T47D (cell line): ENCODE data around the gene OXT.
"Not testable (repeated sequence)": the region's sequence is repeated elsewhere in the genome, so short reads cannot be mapped to it uniquely, and the experiment has no call there.

Experiments used
- DNase-seq, 2 experiments: peaks; one replicate each; pipeline versions ENCODE4 v3.0.0 to v3.0.0-alpha.2; 2011 to 2012; ENCODE audit warnings: low read depth in 1 of 2, low spot score in 1 of 2
- JUND ChIP-seq: IDR thresholded peaks from 2 replicates; pipeline ENCODE4 v1.6.1; 2012; ENCODE audit warnings: low read depth
- in situ Hi-C: cut with HindIII; loops from 2 replicates; pipeline ENCODE4 v1.10.0; 2016; ENCODE audit warnings: low sequenced_read_pairs, low pct_unique_long_range_greater_than_20kb

The OXT gene

DNA sequence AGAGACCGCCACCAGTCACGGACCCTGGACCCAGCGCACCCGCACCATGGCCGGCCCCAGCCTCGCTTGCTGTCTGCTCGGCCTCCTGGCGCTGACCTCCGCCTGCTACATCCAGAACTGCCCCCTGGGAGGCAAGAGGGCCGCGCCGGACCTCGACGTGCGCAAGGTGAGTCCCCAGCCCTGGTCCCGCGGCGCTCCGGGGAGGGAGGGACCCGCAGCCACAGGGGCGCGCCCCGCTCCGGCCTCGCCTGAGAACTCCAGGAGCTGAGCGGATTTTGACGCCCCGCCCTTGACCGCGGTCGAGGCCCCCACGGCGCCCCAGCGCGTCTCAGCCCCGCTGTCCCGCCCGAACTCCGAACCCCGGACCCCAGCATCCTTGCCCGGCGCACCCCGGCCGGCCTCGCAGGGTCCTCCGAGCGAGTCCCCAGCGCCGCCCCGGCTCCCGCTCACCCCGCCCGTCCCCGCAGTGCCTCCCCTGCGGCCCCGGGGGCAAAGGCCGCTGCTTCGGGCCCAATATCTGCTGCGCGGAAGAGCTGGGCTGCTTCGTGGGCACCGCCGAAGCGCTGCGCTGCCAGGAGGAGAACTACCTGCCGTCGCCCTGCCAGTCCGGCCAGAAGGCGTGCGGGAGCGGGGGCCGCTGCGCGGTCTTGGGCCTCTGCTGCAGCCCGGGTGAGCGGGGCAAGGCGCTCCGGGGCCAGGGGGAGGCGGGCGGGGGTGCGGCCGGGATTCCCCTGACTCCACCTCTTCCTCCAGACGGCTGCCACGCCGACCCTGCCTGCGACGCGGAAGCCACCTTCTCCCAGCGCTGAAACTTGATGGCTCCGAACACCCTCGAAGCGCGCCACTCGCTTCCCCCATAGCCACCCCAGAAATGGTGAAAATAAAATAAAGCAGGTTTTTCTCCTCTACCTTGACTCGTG lies at the start of gene OXT:
OXT (plus strand) TSS at position 11 of the 920 bp plus-strand sequence; CDS start at position 47, 36 bp downstream.
- DNase-seq: no peak
- TF ChIP-seq JUND: no peak
- in situ Hi-C loops: no loop called here

- DNase-seq: no peak
- TF ChIP-seq JUND: no peak
- in situ Hi-C loops: no loop called here
These were observed 49.6 kb upstream of the OXT start for GRCh38 chr20:3021777-3022176.

GRCh38 chr20:3022559-3023490 lies 48.6 kb upstream of the OXT start:
- DNase-seq, in situ Hi-C loops: not testable (repeated sequence)

DNA sequence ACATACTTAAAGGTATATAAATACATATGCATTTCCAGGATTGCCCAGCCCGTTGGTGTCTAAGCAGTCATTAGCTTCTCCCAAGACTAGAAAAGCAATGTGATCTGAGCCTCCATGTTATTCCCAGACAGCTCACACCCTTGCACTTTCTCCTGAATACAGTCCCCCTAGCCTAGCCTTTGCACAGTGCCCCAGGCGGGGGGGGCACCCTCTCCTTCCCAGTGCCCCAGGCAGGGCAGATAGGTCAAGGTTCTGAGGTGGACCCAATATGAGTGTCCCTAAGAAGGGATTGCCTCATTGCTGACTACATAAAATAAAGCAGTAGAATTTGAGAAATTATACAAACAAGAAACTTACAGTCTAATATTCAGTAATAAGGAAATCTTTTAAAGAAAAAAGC lies 43.4 kb upstream of the OXT start:
- TF ChIP-seq JUND: no peak
- DNase-seq: no peak
- in situ Hi-C loops: no loop called here

GRCh38 chr20:3031524-3032147 lies 39.8 kb upstream of the OXT start:
- TF ChIP-seq JUND: no peak
- in situ Hi-C loops: no loop called here
- no peak for DNase-seq

GRCh38 chr20:3032624-3033023 lies 38.8 kb upstream of the OXT start:
- no peak for TF ChIP-seq JUND
- in situ Hi-C loops: no loop called here
- no peak for DNase-seq

DNA sequence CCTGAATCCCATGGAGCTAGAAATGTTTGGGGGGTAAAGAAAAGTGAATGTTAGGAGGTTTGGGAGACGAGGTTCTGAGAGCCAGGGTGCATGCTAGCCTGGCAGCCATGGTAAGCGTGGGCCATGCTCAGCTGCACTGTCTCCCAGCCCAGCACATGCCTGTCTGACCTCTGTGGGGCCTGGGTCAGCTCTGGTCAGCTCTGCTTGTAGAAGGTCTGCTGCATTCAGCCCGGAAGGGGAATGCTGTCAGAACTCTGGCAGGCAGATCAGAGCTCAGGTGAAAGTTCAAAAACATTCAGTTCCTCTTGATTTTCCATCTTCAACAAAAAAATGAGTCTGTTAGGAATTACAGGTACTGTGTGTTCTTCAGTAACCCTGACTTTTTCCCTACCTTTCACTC lies 33.8 kb upstream of the OXT start:
- in situ Hi-C loops: no loop called here
- no peak for TF ChIP-seq JUND
- DNase-seq: no peak

GRCh38 chr20:3038454-3038853 lies 33.0 kb upstream of the OXT start:
- in situ Hi-C loops: no loop called here
- DNase-seq: no peak
- no peak for TF ChIP-seq JUND

GRCh38 chr20:3039426-3039825 lies 32.0 kb upstream of the OXT start:
- in situ Hi-C loops: no loop called here
- TF ChIP-seq JUND: no peak

DNA sequence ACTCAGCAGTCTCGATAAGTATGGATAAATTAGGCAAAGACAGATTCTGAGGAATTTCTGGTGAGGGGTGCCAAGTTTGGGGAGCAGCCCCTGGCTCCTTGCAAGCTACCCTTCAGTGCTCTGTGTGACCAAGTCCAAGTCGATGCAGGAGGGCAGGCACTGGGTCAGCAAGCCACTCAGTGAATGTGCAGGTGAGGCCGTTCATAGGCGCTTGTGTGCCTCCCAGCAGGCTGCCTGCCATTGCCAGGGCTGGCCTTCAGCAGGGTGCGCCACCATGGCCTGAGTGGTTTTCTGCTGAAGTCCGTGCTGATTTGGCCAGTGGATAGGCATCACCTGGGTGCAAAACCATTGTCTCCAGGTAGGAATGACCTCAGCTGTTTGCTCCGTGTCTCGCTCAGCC lies 31.3 kb upstream of the OXT start:
- in situ Hi-C loops: no loop called here
- DNase-seq: no peak
- no peak for TF ChIP-seq JUND

More at GRCh38 chr20:3039426-3039825, 32.0 kb upstream of the OXT start:
- DNase-seq: no peak

DNA sequence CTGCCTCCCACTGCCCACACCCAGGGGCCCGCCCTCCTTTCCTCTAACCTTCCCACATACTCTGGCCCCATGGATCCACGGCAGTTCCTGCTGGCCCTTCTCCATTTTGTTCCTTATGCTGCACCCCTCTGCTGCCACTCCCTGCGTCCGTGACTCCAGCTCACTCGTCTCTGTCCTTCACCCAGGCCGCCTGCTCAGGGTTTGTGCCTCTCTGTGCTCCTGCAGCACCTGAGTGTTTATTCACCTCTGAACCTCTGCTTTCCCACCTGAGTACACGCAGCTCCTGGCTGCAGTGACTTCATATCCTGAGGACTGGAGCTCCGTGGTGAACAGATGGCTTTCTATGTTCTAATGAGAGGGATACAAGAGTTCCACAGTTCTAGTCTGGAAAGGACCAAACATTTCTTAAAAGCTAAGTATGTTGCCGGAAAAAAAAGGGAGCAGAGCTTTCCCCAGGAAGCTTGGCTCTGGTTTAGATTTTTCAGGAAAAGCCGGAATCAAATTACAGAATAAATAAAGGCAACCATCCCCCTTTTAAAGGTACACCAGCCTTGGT lies 29.5 kb upstream of the OXT start:
- in situ Hi-C loops: no loop called here
- TF ChIP-seq JUND: no peak
- peak in 1 of 2 experiments; percentile 52 for DNase-seq

GRCh38 chr20:3042625-3043024 lies 28.8 kb upstream of the OXT start:
- TF ChIP-seq JUND: no peak
- DNase-seq: no peak
- in situ Hi-C loops: no loop called here
